EL (cell line): ENCODE measurements around the gene ZKSCAN8.

Experiments used
- DNase-seq: peaks from one replicate; pipeline ENCODE4 v3.0.0-alpha.2; 2016

Gene ZKSCAN8

GRCh38 chr6:28207510-28208110 lies 65.9 kb downstream of the ZKSCAN8 start:
- peak; percentile 65 for DNase-seq

GRCh38 chr6:28208111-28208659 lies 66.5 kb downstream of the ZKSCAN8 start:
- peak; percentile 15 for DNase-seq
